Stimulated activated CD8-positive, alpha-beta memory T cell treated with anti-CD3 and anti-CD28 coated beads, Interleukin-4, amount 100 ng/mL, for 4 hours (primary cell): ENCODE data around the gene SIVA1.

Source experiments
- DNase-seq, 2 donors: peaks; one replicate each; pipeline ENCODE4 v3.0.0-alpha.2; 2020; ENCODE audit warnings: low read depth in 2 of 2, low spot score in 1 of 2

The SIVA1 gene

DNA sequence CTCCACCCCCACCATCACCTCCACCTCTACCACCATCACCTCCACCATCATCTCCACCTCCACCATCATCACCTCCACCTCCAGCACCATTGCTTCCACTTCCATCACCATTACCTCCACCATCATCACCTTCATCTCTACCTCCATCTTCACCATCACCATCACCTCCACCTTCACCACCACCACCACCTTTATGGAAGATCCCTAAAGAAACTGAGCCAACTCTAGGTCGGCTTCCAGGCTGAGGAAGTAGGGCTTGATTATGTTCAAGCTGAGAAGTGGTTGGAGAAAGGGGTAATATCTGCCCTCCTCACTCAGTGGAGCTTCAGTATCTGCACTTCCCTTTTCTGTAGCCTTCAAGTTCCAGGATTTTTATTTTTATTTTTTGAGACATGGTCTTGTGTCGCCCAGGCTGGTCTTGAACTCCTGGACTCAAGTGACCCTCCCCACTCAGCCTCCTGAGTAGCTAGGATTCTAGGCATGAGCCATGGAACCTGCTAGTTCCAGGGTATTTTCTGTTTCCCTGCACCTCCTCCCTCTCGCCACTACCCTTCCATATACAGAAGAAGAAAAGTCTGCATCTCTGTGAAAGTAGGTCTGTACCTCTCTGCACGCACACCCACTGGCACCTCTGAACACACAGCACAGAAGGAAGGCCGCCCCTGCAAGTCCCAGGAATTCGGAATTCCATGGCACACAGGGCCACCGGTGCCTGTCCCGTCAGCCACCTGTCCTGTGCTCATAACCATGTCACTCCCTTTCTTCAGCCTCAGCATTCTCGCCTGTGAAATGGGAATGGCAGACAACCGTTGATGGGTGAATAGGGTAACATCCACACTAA is 53.9 kb downstream of the SIVA1 start:
- DNase-seq = no peak

GRCh38 chr14:104808456-104808855 is 55.5 kb downstream of the SIVA1 start:
- DNase-seq = no peak
